WTC11 (cell line): ENCODE measurements around the gene HDAC9. TPM values are rescaled to one million over a fixed set of nuclear protein-coding genes. Genes with fewer than 3 reads are reported as not detected.
A peak's percentile ranks its signal among the peaks of the same experiment; 100 is the strongest.

Source experiments
- ATAC-seq: fragments of 200-7000 bp; cut with Tn5 transposase; 2 replicates; pipeline ENCODE4 v1.10.0; 2021; ENCODE audit warnings: mild to moderate bottlenecking, moderate library complexity
- CTCF ChIA-PET: fragments of 300-600 bp; sonication (Branson Sonifier 250); formaldehyde crosslinking; loops from one replicate; lab custom pipeline; 2021; ENCODE audit warnings: antibody characterized with exemption; lab: Charles Lee
- POLR2A ChIA-PET: fragments of 350-600 bp; sonication (Branson Sonifier 250); formaldehyde crosslinking; loops from one replicate; lab custom pipeline; 2021; ENCODE audit warnings: antibody characterized with exemption; lab: Charles Lee
- DNase-seq: peaks from one replicate; pipeline ENCODE4 v3.0.0; 2021; ENCODE audit warnings: low spot score
- H3K27ac Mint-ChIP-seq: 2 replicates; pipeline ENCODE4 v1.8.0; 2021; ENCODE audit warnings: mixed read lengths
- H3K27me3 Mint-ChIP-seq: 2 replicates; pipeline ENCODE4 v1.8.0; 2021; ENCODE audit warnings: low read depth, mild to moderate bottlenecking, moderate library complexity, mixed read lengths
- H3K36me3 Mint-ChIP-seq: 2 replicates; pipeline ENCODE4 v1.8.0; 2021; ENCODE audit warnings: mixed read lengths
- H3K4me1 Mint-ChIP-seq: 2 replicates; pipeline ENCODE4 v1.8.0; 2022; ENCODE audit warnings: mixed read lengths
- H3K4me3 Mint-ChIP-seq: 2 replicates; pipeline ENCODE4 v1.8.0; 2021; ENCODE audit warnings: mild to moderate bottlenecking, moderate library complexity, mixed read lengths
- H3K9me3 Mint-ChIP-seq: 2 replicates; pipeline ENCODE4 v1.8.0; 2021; ENCODE audit warnings: mixed read lengths
- CBFB ChIP-seq: sonication (generic); formaldehyde crosslinking; IDR thresholded peaks from 2 replicates; pipeline ENCODE4 v1.8.1; 2022; ENCODE audit warnings: mild to moderate bottlenecking, low read depth, missing genetic modification reagents
- ELF4 ChIP-seq: sonication (generic); formaldehyde crosslinking; IDR thresholded peaks from 2 replicates; pipeline ENCODE4 v1.8.1; 2022; ENCODE audit warnings: low read depth, mild to moderate bottlenecking, moderate library complexity, missing genetic modification reagents
- EMX1 ChIP-seq: fragments of 250-450 bp; sonication (Bioruptor Pico); IDR thresholded peaks from 2 replicates; pipeline ENCODE4 v1.8.0; 2021; ENCODE audit warnings: mild to moderate bottlenecking
- FOXK1 ChIP-seq: sonication (generic); formaldehyde crosslinking; IDR thresholded peaks from 2 replicates; pipeline ENCODE4 v1.8.0; 2022; ENCODE audit warnings: mild to moderate bottlenecking, moderate library complexity, missing genetic modification reagents
- GABPB1 ChIP-seq: sonication (generic); formaldehyde crosslinking; IDR thresholded peaks from 2 replicates; pipeline ENCODE4 v1.8.1; 2023; ENCODE audit warnings: mild to moderate bottlenecking, missing genetic modification reagents
- NFYB ChIP-seq: sonication (generic); formaldehyde crosslinking; conservative IDR thresholded peaks from 2 replicates; pipeline ENCODE4 v1.8.0; 2022; ENCODE audit warnings: low read depth, missing genetic modification reagents
- NR1H2 ChIP-seq: sonication (generic); formaldehyde crosslinking; IDR thresholded peaks from 2 replicates; pipeline ENCODE4 v1.9.0; 2021; ENCODE audit warnings: mild to moderate bottlenecking, moderate library complexity, missing genetic modification reagents
- NR2C2 ChIP-seq: sonication (generic); formaldehyde crosslinking; IDR thresholded peaks from 2 replicates; pipeline ENCODE4 v1.8.0; 2022; ENCODE audit warnings: mild to moderate bottlenecking, missing genetic modification reagents
- OVOL2 ChIP-seq: fragments of 250-450 bp; sonication (Bioruptor Pico); IDR thresholded peaks from 2 replicates; pipeline ENCODE4 v1.9.0; 2021; ENCODE audit warnings: mild to moderate bottlenecking, borderline replicate concordance
- PRRX2 ChIP-seq: fragments of 250-450 bp; sonication (Bioruptor Pico); IDR thresholded peaks from 2 replicates; pipeline ENCODE4 v1.8.0; 2021; ENCODE audit warnings: mild to moderate bottlenecking
- SMAD4 ChIP-seq: sonication (generic); formaldehyde crosslinking; IDR thresholded peaks from 2 replicates; pipeline ENCODE4 v1.8.0; 2022; ENCODE audit warnings: mild to moderate bottlenecking, missing genetic modification reagents
- TP53 ChIP-seq: sonication (generic); formaldehyde crosslinking; IDR thresholded peaks from 2 replicates; pipeline ENCODE4 v1.8.1; 2023; ENCODE audit warnings: mild to moderate bottlenecking, missing genetic modification reagents
- ZBTB21 ChIP-seq: sonication (generic); formaldehyde crosslinking; IDR thresholded peaks from 2 replicates; pipeline ENCODE4 v1.8.1; 2023; ENCODE audit warnings: mild to moderate bottlenecking, missing genetic modification reagents, borderline replicate concordance
- ZNF121 ChIP-seq: sonication (generic); formaldehyde crosslinking; IDR thresholded peaks from 2 replicates; pipeline ENCODE4 v1.8.0; 2023; ENCODE audit warnings: missing genetic modification reagents
- ZNF416 ChIP-seq: fragments of 250-450 bp; sonication (Bioruptor Pico); IDR thresholded peaks from 2 replicates; pipeline ENCODE4 v1.9.0; 2021; ENCODE audit warnings: mild to moderate bottlenecking, inconsistent platforms
- total RNA-seq: library from RNA; stranded (reverse); gene quantifications from 3 replicates; pipeline ENCODE4 v1.2.3, GENCODE V29; 2021
- TF ChIP-seq, protein P1 (sequence below): sonication (generic); formaldehyde crosslinking; IDR thresholded peaks from 2 replicates; pipeline ENCODE4 v1.8.1; 2022; ENCODE audit warnings: missing genetic modification reagents, borderline replicate concordance
- TF ChIP-seq, protein P2 (sequence below): sonication (generic); formaldehyde crosslinking; IDR thresholded peaks from 2 replicates; pipeline ENCODE4 v1.8.1; 2022; ENCODE audit warnings: low read depth, missing genetic modification reagents, borderline replicate concordance
- TF ChIP-seq, protein P3 (sequence below): sonication (generic); formaldehyde crosslinking; IDR thresholded peaks from 2 replicates; pipeline ENCODE4 v1.8.0; 2022; ENCODE audit warnings: mild to moderate bottlenecking, missing genetic modification reagents
- TF ChIP-seq, protein P4 (sequence below): sonication (generic); formaldehyde crosslinking; IDR thresholded peaks from 2 replicates; pipeline ENCODE4 v1.8.0; 2023; ENCODE audit warnings: mild to moderate bottlenecking, missing genetic modification reagents
- TF ChIP-seq, protein P5 (sequence below): sonication (generic); formaldehyde crosslinking; IDR thresholded peaks from 2 replicates; pipeline ENCODE4 v1.8.1; 2023; ENCODE audit warnings: mild to moderate bottlenecking, missing genetic modification reagents
- TF ChIP-seq, protein P6 (sequence below): fragments of 250-450 bp; sonication (Bioruptor Pico); IDR thresholded peaks from 2 replicates; pipeline ENCODE4 v1.8.0; 2021; ENCODE audit warnings: mild to moderate bottlenecking
- TF ChIP-seq, protein P7 (sequence below): fragments of 250-450 bp; sonication (Bioruptor Pico); IDR thresholded peaks from 2 replicates; pipeline ENCODE4 v1.9.0; 2021; ENCODE audit warnings: mild to moderate bottlenecking

HDAC9 gene
- total RNA-seq, 1 experiment from 2014 or later, result 18.8 TPM

DNA sequence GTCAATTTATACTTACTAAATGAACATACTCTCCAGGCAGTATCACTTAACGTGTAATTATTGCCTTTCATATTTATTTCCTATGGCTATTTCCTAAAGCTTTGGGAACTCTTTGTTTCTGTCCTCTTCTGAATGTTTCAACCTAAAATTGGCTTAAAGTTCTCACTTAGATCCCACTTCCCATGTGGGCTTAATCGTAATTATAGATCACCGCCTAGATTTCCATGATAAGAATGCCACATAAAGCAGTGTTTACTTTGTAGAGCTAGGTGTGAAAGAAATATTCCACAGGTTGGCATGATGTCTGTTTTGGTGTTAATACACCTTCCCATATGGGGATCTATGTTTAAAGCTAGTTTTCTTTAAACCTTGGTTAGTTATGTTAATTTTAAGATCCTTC is 1.5 kb downstream of the HDAC9 start:
- peak overlapping the region; percentile 74 for H3K27ac Mint-ChIP-seq
- H3K36me3 Mint-ChIP-seq, result no peaks in the 10 kb centered on the region
- ChIA-PET POLR2A (no interaction called here), CTCF (interaction anchor here (1.1 to 3.6 kb wide), 5 partner anchors 10 to 145 kb away, joined by 3 to 19 read pairs (median 13); no protein-coding TSS in a partner anchor)
- peaks cover 61% of the 10 kb centered on the region for H3K4me1 Mint-ChIP-seq
- DNase-seq, result no peak
- TF ChIP-seq FOXK1 (no peak), EMX1 (CRISPR knock-in tag) (no peak), NR2C2 (CRISPR knock-in tag) (no peak), PRRX2 (no peak), GABPB1 (CRISPR knock-in tag) (no peak), ZBTB21 (no peak), ZNF416 (CRISPR knock-in tag) (no peak), SMAD4 (no peak), NR1H2 (CRISPR knock-in tag) (no peak)
- TF ChIP-seq, protein P1, sequence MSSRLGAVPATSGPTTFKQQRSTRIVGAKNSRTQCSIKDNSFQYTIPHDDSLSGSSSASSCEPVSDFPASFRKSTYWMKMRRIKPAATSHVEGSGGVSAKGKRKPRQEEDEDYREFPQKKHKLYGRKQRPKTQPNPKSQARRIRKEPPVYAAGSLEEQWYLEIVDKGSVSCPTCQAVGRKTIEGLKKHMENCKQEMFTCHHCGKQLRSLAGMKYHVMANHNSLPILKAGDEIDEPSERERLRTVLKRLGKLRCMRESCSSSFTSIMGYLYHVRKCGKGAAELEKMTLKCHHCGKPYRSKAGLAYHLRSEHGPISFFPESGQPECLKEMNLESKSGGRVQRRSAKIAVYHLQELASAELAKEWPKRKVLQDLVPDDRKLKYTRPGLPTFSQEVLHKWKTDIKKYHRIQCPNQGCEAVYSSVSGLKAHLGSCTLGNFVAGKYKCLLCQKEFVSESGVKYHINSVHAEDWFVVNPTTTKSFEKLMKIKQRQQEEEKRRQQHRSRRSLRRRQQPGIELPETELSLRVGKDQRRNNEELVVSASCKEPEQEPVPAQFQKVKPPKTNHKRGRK, result no peak
- TF ChIP-seq, protein P2, sequence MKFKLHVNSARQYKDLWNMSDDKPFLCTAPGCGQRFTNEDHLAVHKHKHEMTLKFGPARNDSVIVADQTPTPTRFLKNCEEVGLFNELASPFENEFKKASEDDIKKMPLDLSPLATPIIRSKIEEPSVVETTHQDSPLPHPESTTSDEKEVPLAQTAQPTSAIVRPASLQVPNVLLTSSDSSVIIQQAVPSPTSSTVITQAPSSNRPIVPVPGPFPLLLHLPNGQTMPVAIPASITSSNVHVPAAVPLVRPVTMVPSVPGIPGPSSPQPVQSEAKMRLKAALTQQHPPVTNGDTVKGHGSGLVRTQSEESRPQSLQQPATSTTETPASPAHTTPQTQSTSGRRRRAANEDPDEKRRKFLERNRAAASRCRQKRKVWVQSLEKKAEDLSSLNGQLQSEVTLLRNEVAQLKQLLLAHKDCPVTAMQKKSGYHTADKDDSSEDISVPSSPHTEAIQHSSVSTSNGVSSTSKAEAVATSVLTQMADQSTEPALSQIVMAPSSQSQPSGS (CRISPR knock-in tag), result no peak
- TF ChIP-seq, protein P3, sequence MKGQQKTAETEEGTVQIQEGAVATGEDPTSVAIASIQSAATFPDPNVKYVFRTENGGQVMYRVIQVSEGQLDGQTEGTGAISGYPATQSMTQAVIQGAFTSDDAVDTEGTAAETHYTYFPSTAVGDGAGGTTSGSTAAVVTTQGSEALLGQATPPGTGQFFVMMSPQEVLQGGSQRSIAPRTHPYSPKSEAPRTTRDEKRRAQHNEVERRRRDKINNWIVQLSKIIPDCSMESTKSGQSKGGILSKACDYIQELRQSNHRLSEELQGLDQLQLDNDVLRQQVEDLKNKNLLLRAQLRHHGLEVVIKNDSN (CRISPR knock-in tag), result no peak
- TF ChIP-seq, protein P4, sequence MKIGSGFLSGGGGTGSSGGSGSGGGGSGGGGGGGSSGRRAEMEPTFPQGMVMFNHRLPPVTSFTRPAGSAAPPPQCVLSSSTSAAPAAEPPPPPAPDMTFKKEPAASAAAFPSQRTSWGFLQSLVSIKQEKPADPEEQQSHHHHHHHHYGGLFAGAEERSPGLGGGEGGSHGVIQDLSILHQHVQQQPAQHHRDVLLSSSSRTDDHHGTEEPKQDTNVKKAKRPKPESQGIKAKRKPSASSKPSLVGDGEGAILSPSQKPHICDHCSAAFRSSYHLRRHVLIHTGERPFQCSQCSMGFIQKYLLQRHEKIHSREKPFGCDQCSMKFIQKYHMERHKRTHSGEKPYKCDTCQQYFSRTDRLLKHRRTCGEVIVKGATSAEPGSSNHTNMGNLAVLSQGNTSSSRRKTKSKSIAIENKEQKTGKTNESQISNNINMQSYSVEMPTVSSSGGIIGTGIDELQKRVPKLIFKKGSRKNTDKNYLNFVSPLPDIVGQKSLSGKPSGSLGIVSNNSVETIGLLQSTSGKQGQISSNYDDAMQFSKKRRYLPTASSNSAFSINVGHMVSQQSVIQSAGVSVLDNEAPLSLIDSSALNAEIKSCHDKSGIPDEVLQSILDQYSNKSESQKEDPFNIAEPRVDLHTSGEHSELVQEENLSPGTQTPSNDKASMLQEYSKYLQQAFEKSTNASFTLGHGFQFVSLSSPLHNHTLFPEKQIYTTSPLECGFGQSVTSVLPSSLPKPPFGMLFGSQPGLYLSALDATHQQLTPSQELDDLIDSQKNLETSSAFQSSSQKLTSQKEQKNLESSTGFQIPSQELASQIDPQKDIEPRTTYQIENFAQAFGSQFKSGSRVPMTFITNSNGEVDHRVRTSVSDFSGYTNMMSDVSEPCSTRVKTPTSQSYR, result no peak
- peak overlapping the region; percentile 79 for H3K4me3 Mint-ChIP-seq
- no peaks in the 10 kb centered on the region for H3K9me3 Mint-ChIP-seq
- no peak for ATAC-seq
- no peaks in the 10 kb centered on the region for H3K27me3 Mint-ChIP-seq

DNA sequence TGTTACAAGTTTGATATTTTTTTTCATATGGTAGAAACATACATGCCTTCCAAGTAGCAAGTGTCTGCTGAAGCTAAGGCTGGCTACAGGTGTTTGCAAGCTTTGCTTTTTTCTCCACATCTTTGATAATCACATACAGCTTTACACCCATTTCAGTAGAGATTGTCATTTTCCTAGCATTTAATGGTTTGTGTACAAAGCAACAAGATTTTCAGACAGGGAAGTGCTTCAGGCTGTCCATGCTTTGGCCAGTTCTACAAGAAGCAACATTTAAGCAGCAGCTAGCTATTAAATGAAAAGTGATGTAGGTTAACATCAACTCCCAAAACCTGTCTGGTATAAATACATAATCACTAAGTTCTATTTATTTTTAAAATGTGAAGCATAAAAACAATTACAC is 2.3 kb downstream of the HDAC9 start:
- ATAC-seq, result no peak
- Mint-ChIP-seq H3K4me1 (peaks cover 61% of the 10 kb centered on the region), H3K9me3 (no peaks in the 10 kb centered on the region), H3K27me3 (no peaks in the 10 kb centered on the region), H3K27ac (no peak overlapping the region), H3K4me3 (peak overlapping the region; percentile 79), H3K36me3 (no peaks in the 10 kb centered on the region)
- POLR2A ChIA-PET, result no interaction called here
- no peak for DNase-seq
- CTCF ChIA-PET, result interaction anchor here (1.1 to 3.6 kb wide), 3 partner anchors 92 to 141 kb away, joined by 3 to 19 read pairs (median 3); no protein-coding TSS in a partner anchor
- TF ChIP-seq CBFB, result no peak
- TF ChIP-seq, protein P5, sequence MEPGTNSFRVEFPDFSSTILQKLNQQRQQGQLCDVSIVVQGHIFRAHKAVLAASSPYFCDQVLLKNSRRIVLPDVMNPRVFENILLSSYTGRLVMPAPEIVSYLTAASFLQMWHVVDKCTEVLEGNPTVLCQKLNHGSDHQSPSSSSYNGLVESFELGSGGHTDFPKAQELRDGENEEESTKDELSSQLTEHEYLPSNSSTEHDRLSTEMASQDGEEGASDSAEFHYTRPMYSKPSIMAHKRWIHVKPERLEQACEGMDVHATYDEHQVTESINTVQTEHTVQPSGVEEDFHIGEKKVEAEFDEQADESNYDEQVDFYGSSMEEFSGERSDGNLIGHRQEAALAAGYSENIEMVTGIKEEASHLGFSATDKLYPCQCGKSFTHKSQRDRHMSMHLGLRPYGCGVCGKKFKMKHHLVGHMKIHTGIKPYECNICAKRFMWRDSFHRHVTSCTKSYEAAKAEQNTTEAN (CRISPR knock-in tag), result no peak
- TF ChIP-seq ZNF121 (CRISPR knock-in tag), result no peak
- TF ChIP-seq, protein P6, sequence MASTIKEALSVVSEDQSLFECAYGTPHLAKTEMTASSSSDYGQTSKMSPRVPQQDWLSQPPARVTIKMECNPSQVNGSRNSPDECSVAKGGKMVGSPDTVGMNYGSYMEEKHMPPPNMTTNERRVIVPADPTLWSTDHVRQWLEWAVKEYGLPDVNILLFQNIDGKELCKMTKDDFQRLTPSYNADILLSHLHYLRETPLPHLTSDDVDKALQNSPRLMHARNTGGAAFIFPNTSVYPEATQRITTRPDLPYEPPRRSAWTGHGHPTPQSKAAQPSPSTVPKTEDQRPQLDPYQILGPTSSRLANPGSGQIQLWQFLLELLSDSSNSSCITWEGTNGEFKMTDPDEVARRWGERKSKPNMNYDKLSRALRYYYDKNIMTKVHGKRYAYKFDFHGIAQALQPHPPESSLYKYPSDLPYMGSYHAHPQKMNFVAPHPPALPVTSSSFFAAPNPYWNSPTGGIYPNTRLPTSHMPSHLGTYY (CRISPR knock-in tag), result no peak
- TF ChIP-seq, protein P4, result no peak
- no peak for TF ChIP-seq ELF4 (CRISPR knock-in tag)
- TF ChIP-seq, protein P7, sequence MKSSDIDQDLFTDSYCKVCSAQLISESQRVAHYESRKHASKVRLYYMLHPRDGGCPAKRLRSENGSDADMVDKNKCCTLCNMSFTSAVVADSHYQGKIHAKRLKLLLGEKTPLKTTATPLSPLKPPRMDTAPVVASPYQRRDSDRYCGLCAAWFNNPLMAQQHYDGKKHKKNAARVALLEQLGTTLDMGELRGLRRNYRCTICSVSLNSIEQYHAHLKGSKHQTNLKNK (CRISPR knock-in tag), result no peak
- no peak for TF ChIP-seq NFYB (CRISPR knock-in tag)
- no peak for TF ChIP-seq TP53 (CRISPR knock-in tag)
- TF ChIP-seq, protein P1, result no peak
- no peak for TF ChIP-seq OVOL2
